ENCODE results near the gene ZFYVE16. TPM values are rescaled to one million over a fixed set of nuclear protein-coding genes. Genes with fewer than 3 reads are reported as not detected.

Gene ZFYVE16
- polyA plus RNA-seq, 3 donors = 9.4 to 15.8 (median 10.7) TPM

DNA sequence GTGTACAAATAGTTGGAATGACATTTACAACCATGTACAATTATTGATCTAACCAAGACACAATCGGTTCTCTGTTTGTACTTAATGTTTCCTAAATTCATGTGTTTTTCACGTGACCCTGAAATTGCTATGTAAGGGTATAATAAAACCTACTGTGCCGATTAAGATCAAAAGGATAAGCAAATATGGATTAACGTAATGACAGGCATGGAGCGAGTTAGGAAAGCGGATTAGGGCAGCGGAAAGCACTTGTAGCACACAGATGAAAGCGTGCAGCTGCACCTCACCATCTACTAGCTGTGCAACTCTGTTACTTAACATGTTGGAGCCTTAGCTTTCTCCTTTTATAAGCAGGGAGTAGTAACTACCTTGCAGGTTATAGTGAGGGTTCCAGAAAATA is 38.3 kb upstream of the ZFYVE16 start:
- peaks cover 9 to 12% of the 10 kb centered on the region in 2 donors for H3K4me1 ChIP-seq (ENCODE audit: control insufficient read depth in 1 of 2, insufficient read depth in 2 of 2, low read length in 2 of 2)
- H3K36me3 ChIP-seq (replicated peaks in 1 of 2; ENCODE audit: control insufficient read depth in 1 of 2, insufficient read depth in 2 of 2, low read length in 2 of 2) = no peaks in the 10 kb centered on the region
- TF ChIP-seq, protein P1, sequence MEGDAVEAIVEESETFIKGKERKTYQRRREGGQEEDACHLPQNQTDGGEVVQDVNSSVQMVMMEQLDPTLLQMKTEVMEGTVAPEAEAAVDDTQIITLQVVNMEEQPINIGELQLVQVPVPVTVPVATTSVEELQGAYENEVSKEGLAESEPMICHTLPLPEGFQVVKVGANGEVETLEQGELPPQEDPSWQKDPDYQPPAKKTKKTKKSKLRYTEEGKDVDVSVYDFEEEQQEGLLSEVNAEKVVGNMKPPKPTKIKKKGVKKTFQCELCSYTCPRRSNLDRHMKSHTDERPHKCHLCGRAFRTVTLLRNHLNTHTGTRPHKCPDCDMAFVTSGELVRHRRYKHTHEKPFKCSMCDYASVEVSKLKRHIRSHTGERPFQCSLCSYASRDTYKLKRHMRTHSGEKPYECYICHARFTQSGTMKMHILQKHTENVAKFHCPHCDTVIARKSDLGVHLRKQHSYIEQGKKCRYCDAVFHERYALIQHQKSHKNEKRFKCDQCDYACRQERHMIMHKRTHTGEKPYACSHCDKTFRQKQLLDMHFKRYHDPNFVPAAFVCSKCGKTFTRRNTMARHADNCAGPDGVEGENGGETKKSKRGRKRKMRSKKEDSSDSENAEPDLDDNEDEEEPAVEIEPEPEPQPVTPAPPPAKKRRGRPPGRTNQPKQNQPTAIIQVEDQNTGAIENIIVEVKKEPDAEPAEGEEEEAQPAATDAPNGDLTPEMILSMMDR (IDR thresholded peaks at IDR 0.05) = no peak
- no peak overlapping the region for H2AFZ ChIP-seq (ENCODE audit: insufficient read depth, low read depth, low read length, poor library complexity, severe bottlenecking)
- peaks cover 4 to 14% (median 8%) of the 10 kb centered on the region in 7 donors for H3K9me3 Mint-ChIP-seq
- no peak overlapping the region for H3K9ac ChIP-seq (ENCODE audit: insufficient read depth, low read length, poor library complexity, severe bottlenecking)
- H3K4me3 ChIP-seq (replicated peaks in 1 of 3; ENCODE audit: low read depth in 2 of 3, low read length in 3 of 3) = no peak overlapping the region
- WGBS (ENCODE audit: insufficient coverage) = 96% methylated on average over 6 of the region's 8 CpGs
- H3K9me3 ChIP-seq (replicated peaks in 1 of 2; ENCODE audit: control insufficient read depth in 1 of 2, insufficient read depth in 1 of 2, low read length in 2 of 2) = peaks cover 0 to 7% of the 10 kb centered on the region in 2 donors
- H3K4me2 ChIP-seq (replicated peaks; ENCODE audit: extremely low read depth, low read length, poor library complexity, severe bottlenecking) = no peak overlapping the region
- no peak overlapping the region for H3K27ac ChIP-seq (ENCODE audit: low read depth in 1 of 2, low read length in 2 of 2)
- no peaks in the 10 kb centered on the region for H4K20me1 ChIP-seq (ENCODE audit: insufficient read depth, low read length)
- no peaks in the 10 kb centered on the region for H3K27me3 ChIP-seq (ENCODE audit: control insufficient read depth in 2 of 2, insufficient read depth in 2 of 2, low read length in 2 of 2)
- peaks cover 11% of the 10 kb centered on the region for H3K4me1 Mint-ChIP-seq
- no peak for DNase-seq
- H3K4me3 Mint-ChIP-seq = no peak overlapping the region
- intact Hi-C loops (cut with micrococcal nuclease) = no loop called here
- no peak overlapping the region for H3K27ac Mint-ChIP-seq
- no peaks in the 10 kb centered on the region for H3K79me2 ChIP-seq (ENCODE audit: insufficient read depth, low read length)
- H3K27me3 Mint-ChIP-seq (ENCODE audit: low read depth in 3 of 3) = peaks cover 0 to 2% (median 2%) of the 10 kb centered on the region in 3 donors
- no peaks in the 10 kb centered on the region for H3K36me3 Mint-ChIP-seq

DNA sequence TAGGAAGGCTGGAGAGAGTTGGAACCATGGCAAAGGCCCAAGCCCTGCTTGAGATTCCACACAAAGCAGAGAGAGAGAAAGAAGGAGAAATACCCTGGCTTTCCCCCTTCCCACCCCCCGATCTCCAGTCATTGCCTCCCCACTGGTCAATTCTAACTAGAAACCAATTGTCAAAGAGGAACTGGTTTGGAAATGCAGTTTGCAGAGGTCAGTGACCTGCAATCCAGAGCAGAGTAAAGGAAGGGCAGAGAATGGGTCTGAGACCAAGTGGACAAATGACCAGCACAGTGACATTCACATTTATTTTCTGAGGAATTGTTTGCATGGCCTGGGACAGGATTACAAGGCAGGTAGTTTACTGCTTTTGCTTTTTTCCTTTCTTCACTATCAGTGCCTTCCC is 37.5 kb upstream of the ZFYVE16 start:
- peak in 1 of 3 donors; percentile 4 for DNase-seq
- peaks cover 4 to 12% (median 9%) of the 10 kb centered on the region in 7 donors for H3K9me3 Mint-ChIP-seq
- Histone ChIP-seq H3K4me1 (ENCODE audit: control insufficient read depth in 1 of 2, insufficient read depth in 2 of 2, low read length in 2 of 2) (peaks cover 9 to 12% of the 10 kb centered on the region in 2 donors), H3K9ac (ENCODE audit: insufficient read depth, low read length, poor library complexity, severe bottlenecking) (no peak overlapping the region), H3K36me3 (replicated peaks in 1 of 2; ENCODE audit: control insufficient read depth in 1 of 2, insufficient read depth in 2 of 2, low read length in 2 of 2) (no peaks in the 10 kb centered on the region), H3K79me2 (ENCODE audit: insufficient read depth, low read length) (no peaks in the 10 kb centered on the region), H3K27me3 (ENCODE audit: control insufficient read depth in 2 of 2, insufficient read depth in 2 of 2, low read length in 2 of 2) (no peaks in the 10 kb centered on the region), H3K9me3 (replicated peaks in 1 of 2; ENCODE audit: control insufficient read depth in 1 of 2, insufficient read depth in 1 of 2, low read length in 2 of 2) (peaks cover 0 to 7% of the 10 kb centered on the region in 2 donors), H3K4me3 (replicated peaks in 1 of 3; ENCODE audit: low read depth in 2 of 3, low read length in 3 of 3) (peak overlapping the region in 1 of 3 experiments; percentile 33), H4K20me1 (ENCODE audit: insufficient read depth, low read length) (no peaks in the 10 kb centered on the region), H3K27ac (ENCODE audit: low read depth in 1 of 2, low read length in 2 of 2) (peak overlapping the region in 1 of 2 donors; percentile 58), H3K4me2 (replicated peaks; ENCODE audit: extremely low read depth, low read length, poor library complexity, severe bottlenecking) (peak overlapping the region; percentile 22), H2AFZ (ENCODE audit: insufficient read depth, low read depth, low read length, poor library complexity, severe bottlenecking) (peak overlapping the region; percentile 69)
- no CpG with 5 or more reads among the region's 1 CpG for WGBS (ENCODE audit: insufficient coverage)
- peak overlapping the region in 5 of 7 donors; percentile 64 to 76 (median 66) for H3K27ac Mint-ChIP-seq
- H3K27me3 Mint-ChIP-seq (ENCODE audit: low read depth in 3 of 3) = peaks cover 0 to 2% (median 2%) of the 10 kb centered on the region in 3 donors
- H3K4me1 Mint-ChIP-seq = peaks cover 11% of the 10 kb centered on the region
- TF ChIP-seq, protein P1 (IDR thresholded peaks at IDR 0.05) = no peak
- H3K4me3 Mint-ChIP-seq = peak overlapping the region in 1 of 2 donors; percentile 52
- H3K36me3 Mint-ChIP-seq = no peaks in the 10 kb centered on the region
- intact Hi-C loops (cut with micrococcal nuclease) = no loop called here

Data from CD14-positive monocyte (primary cell).